ENCODE measurements around the gene KRT3. TPM values are rescaled to one million over a fixed set of nuclear protein-coding genes. Genes with fewer than 3 reads are reported as not detected.

Gene KRT3
- total and polyA plus RNA-seq, 9 of the 15 experiments (the other 6 are each of a cell fraction or from before 2014, with no cell fraction given) = not detected

DNA sequence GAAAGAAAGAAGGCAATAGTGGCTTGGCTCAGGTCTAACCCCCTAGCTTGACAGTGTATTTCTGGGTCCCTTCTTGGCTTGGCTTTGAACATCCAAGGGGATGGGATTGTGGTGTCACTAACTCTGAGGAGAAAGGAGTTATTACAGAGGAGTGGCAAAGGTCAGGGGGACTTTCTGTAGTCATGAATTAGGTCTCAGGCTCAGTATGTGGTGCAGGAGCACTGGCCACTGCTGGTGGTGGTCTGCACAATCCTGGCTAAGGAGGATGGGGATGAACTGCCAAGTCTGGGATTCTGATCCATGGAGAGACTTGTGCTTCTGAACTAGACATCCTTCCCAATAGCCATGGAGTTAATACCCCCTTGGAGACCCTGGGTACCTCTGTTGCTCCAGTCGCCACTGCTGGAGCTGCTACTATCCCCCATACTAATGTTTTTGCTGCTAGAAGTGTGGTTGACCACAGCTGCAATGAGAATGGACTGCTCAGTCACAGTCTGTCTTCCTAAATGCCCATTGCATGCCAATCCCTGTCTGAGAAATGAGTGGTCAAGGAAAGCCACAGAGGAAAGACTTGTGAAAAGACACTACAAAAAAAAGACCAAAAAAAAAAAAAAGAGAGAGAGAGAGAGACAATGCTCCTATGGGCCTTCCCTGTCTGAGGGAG lies 51.3 kb downstream of the KRT3 start:
- Histone ChIP-seq H3K27ac (ENCODE audit: extremely low read depth, low read depth, low read length) (no peak overlapping the region), H3K4me2 (ENCODE audit: insufficient read depth, low read length) (no peak overlapping the region), H2AFZ (ENCODE audit: low read depth, low read length) (no peak overlapping the region), H3K36me3 (ENCODE audit: control insufficient read depth, insufficient read depth, low read length) (no peaks in the 10 kb centered on the region), H3K27me3 (ENCODE audit: control insufficient read depth in 2 of 2, insufficient read depth in 2 of 2, low read length in 2 of 2) (peaks cover 2 to 24% of the 10 kb centered on the region in 2 experiments; a peak in 3 of 5 replicates), H3K9me1 (ENCODE audit: control insufficient read depth, insufficient read depth, low read length) (no peaks in the 10 kb centered on the region), H3K79me2 (ENCODE audit: control insufficient read depth, insufficient read depth, low read length) (no peaks in the 10 kb centered on the region), H3K4me1 (replicated peaks in 1 of 2; ENCODE audit: control insufficient read depth in 2 of 2, insufficient read depth in 2 of 2, low read length in 2 of 2) (peaks cover 0 to 4% of the 10 kb centered on the region in 2 experiments; a peak in 1 of 5 replicates), H3K9me3 (replicated peaks; ENCODE audit: control insufficient read depth, insufficient read depth, low read depth, low read length) (no peaks in the 10 kb centered on the region), H4K20me1 (replicated peaks; ENCODE audit: control insufficient read depth, insufficient read depth, low read length) (no peaks in the 10 kb centered on the region; the same call in 1 of the 2 replicates), H3K9ac (ENCODE audit: insufficient read depth in 1 of 2, low read depth in 2 of 2, low read length in 2 of 2) (no peak overlapping the region), H3K4me3 (no peak overlapping the region)
- 0% methylated on average over 1 of the region's 1 CpG for WGBS (ENCODE audit: insufficient coverage, low coverage, missing lambda C conversion rate)
- no peak for TF ChIP-seq KLF6 (CRISPR knock-in tag; IDR thresholded peaks at IDR 0.05; ENCODE audit: borderline replicate concordance)
- TF ChIP-seq HDGF (IDR thresholded peaks at IDR 0.05) = no peak
- no peak for TF ChIP-seq ARID2 (IDR thresholded peaks at IDR 0.05)
- TF ChIP-seq, protein P1, sequence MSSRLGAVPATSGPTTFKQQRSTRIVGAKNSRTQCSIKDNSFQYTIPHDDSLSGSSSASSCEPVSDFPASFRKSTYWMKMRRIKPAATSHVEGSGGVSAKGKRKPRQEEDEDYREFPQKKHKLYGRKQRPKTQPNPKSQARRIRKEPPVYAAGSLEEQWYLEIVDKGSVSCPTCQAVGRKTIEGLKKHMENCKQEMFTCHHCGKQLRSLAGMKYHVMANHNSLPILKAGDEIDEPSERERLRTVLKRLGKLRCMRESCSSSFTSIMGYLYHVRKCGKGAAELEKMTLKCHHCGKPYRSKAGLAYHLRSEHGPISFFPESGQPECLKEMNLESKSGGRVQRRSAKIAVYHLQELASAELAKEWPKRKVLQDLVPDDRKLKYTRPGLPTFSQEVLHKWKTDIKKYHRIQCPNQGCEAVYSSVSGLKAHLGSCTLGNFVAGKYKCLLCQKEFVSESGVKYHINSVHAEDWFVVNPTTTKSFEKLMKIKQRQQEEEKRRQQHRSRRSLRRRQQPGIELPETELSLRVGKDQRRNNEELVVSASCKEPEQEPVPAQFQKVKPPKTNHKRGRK (tag; IDR thresholded peaks at IDR 0.05) = peak; percentile 47; the same call in 1 of the 2 replicates
- TF ChIP-seq ZKSCAN8 (CRISPR knock-in tag; IDR thresholded peaks at IDR 0.05) = no peak
- no TSS peak for BruUV-seq (replicated peaks)
- intact Hi-C loops (cut with micrococcal nuclease) (no loop called here), in situ Hi-C loops (cut with MboI) (no loop called here)
- ChIA-PET CTCF (ENCODE audit: low intra/inter-chr PET ratio) (no interaction called here), POLR2A (interaction anchor here (1.0 kb wide), 1 partner anchor 15 kb away, joined by 3 read pairs; no protein-coding TSS in a partner anchor)
- no peak for ATAC-seq
- no peak for FAIRE-seq
- no peak for DNase-seq (ENCODE audit: extremely low read depth in 1 of 4, low spot score in 3 of 4)
